Glomerular visceral epithelial cell (primary cell): ENCODE measurements around the gene DDX42.
"Not testable (repeated sequence)": the region's sequence is repeated elsewhere in the genome, so short reads cannot be mapped to it uniquely, and the experiment has no call there.

Experiments
- DNase-seq: peaks from one replicate; pipeline ENCODE4 v3.0.0-alpha.2; 2016; ENCODE audit errors: extremely low spot score

DDX42 gene

DNA sequence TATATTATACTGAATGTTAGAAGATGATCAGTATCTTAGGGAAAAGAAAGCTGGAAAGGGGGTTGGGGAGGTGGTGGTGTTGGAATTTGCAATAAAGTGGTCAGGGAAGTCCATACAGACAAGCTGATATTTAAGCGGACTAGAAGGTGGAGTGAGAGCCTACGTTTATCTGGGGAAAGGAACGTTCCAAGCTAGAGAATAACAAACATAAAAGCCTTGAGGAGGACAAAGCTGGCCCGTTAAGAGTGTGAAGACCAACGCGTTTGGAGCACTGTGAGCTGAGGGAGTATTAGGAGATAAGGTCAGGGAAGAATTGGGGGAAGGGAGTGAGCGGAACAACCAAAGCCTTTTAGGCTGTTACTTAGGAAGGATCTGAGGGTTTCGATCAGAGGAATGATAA lies 1.4 kb downstream of the DDX42 start:
- peak; percentile 2 for DNase-seq

DNA sequence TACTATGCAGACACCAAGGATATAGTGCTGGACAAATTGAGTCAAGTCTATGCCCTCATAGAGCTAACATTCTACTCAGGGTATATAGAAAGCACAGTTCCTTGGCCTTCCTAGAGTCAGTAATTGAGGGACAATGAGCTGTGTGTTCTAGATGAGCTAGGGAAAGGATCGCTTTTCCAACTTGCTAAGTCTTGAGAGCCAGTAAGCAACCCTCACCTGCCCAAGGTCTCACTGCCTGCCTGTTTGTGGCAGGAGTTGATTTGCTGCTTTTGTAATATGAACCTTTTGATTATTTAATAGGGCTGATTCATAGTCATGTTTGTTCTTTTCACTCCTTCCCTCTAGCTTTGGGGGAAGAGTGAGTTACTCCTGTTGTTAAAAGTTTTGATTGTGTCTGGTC lies 6.5 kb downstream of the DDX42 start:
- DNase-seq = no peak

DNA sequence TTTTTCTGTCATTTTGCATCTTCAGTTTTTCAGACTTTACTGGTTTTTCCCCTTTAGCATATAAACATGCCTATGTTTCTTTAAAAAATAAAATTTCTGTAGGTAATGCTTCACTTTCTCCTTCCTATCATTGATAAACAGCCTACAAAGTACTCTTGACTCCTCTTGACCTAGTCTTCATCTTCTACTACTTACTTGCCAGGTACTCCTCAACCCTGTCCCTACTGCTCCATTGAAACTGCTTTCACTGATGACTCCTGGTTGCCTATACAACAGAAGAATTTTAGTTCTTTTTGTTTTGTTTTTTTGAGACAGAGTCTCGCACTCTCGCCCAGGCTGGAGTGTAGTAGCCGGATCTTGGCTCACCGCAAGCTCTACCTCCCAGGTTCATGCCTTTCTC lies 7.0 kb downstream of the DDX42 start:
- DNase-seq = no peak

DNA sequence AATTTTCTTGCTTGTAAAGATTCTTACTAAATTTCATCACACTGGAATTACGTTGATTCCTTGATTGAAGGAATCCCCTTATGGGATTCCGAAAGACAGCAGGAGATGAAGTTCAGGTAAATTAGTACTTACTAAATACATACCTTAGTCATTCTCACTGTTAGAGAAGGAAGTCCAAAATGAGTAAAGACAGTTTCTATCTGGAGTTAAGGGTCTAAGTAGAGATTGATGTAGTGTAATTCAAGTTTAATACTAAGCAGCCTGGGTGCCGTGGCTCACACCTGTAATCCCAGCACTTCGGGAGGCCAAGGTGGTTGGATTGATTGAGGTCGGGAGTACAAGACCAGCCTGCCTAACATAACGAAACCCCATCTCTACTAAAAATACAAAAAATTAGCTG lies 9.6 kb downstream of the DDX42 start:
- no peak for DNase-seq

DNA sequence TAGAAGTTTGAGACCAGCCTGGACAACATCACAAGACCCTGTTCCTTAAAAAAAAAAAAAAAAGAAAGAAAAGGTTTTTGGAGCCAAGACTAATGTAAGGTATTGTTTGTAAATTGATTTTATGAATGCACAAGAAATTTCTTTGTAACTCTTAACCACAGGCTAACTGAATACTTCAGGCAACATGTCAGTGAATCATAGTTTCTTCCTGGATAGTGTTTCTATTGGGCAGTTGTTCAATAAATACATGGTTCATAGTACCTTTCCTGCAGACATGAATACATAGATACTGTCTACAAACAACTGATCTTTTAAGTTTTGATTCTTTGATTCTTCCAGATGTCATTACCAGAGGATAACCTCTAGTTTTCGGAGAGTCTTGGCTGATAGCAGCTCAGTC lies 11.6 kb downstream of the DDX42 start:
- peak; percentile 3 for DNase-seq

DNA sequence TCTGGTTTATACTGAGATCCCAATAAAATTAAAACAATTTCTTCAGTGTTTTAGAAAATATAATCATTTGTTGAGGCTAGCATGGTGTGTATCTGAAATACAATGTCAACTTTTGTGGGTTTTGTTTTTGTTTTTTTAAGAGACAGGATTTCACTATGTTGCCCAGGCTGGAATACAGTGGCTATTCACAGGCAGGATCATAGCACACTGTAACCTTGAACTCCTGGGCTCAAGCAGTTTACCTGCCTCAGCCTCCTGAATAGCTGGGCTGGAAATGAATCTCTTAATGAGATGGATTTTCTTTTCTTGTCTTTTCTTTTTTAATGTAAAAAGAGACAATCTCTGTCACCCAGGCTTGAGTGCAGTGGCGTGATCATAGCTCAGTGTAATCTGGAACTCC lies 12.1 kb downstream of the DDX42 start:
- no peak for DNase-seq

DNA sequence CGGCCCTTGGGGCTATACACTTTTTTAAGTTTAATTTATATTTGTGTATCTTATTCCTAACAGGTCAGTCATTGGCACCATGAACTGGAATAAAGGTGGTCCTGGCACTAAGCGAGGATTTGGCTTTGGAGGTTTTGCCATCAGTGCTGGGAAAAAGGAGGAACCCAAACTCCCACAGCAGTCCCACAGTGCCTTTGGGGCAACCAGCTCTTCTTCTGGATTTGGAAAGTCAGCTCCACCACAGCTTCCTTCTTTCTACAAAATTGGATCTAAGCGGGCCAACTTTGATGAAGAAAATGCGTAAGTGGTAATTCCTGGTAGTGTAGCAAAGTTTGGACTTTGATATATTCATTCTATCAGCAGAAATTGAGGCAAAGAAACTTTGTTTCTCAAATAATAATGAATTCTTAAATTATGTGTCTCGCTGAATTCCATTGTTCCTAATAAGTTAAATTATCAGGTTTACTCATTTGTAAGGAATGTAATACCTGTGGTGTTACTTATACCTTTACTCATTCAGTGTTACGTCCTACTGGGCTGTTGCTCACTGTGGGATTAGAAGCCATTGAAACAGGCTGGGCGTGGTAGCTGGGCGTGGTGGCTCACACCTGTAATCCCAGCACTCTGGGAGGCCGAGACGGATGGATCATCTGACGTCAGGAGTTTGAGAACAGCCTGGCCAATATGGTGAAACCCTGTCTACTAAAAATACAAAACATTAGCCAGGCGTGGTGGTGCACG lies 13.2 kb downstream of the DDX42 start:
- no peak for DNase-seq

DNA sequence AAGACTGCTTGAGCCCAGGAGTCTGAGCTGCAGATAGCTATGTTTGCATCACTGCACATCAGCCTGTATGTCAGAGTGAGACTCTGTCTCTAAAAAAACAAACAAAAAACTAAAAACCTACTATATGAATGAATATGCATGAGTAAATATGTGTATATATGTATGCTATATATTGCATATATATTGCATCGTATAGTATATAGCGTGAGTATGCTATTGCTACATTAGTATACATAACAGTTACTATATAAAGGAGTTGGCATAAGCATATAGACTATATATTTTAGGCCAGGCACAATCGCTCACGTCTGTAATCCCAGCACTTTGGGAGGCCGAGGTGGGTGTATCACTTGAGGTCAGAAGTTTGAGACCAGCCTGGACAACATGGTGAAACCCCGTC lies 16.1 kb downstream of the DDX42 start:
- DNase-seq = no peak

DNA sequence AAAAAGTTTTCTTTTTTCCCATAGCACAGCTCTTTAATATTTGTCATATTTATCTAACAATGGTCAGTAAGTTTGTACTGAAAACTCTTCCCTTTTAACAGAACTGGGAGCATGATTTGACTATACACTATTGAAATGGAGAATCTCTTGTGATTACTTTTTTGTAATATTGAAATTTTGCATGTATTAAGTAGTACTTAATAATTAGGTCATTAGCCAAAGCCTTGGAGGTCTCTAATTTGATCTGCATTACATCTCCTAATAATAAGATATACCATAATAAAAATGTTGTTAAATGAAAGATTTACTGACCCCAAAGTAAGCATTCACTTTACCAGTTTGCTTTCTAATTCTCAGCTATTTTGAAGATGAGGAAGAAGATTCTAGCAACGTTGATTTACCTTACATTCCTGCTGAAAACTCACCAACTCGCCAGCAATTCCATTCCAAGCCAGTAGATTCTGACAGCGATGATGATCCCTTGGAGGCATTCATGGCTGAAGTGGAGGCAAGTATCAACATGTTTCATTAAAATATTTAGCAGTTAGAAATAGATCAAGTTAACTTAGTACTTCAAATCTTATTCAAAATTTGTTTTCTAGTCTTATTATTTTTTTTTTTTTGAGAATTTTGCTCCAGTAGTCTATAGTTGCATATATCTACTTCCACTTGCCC lies 18.2 kb downstream of the DDX42 start:
- no peak for DNase-seq

DNA sequence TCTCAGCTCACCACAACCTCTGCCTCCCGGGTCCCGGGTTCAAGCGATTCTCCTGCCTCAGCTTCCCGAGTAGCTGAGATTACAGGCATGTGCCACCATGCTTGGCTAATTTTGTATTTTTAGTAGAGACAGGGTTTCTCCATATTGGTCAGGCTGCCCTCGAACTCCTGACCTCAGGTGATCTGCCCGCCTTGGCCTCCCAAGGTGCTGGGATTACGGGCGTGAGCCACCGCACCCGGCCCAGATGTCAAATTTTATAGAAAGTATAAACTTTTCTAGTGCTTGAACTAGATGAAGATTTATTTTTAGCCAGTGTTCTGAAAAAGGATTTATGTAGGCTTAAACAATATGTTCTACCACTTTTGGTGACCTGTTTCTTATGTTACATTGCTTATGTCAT lies 22.4 kb downstream of the DDX42 start:
- DNase-seq = not testable (repeated sequence)

DNA sequence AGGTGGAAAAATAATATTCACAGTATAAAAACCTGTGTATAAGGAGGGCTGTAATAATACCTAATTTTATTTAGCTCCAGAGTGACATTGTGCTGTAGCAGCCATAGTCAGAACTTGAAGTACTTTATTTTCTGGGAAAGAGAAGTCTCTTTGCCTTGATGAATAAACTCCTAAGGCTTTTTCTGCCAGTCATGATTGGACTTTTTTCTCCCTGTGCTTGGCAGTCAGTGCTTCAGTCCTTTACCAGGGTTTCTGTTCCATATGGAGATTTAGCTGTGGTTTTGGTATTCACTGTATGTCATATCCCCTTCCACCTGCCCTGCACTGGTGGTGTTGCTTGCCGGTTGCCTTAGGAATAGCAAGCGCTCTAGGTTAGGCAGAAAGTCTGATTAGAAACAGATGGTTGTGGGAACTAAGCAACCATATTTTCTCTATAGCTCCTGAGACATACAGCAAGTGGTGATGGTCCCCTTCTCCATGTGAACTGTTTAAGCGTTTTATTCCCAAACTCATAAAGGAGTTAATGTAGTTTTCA lies 24.7 kb downstream of the DDX42 start:
- DNase-seq = no peak

DNA sequence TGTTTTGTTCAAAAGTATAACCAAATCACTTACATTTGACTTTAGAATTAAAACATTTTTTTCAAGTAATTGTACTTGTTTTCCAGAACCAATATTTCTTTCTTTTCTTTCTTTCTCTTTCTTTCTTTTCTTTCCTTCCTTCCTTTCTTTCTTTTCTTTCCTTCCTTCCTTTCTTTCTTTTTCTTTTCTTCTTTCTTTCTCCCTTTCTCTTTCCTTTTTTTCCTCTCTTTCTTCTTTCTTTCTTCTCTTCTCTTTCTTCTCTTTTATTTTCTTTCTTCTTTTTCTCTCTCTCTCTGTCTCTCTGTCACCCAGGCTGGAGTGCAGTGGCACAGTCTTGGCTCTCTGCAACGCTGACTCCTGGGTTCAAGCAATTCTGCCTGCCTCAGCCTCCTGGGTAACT lies 26.8 kb downstream of the DDX42 start:
- no peak for DNase-seq

DNA sequence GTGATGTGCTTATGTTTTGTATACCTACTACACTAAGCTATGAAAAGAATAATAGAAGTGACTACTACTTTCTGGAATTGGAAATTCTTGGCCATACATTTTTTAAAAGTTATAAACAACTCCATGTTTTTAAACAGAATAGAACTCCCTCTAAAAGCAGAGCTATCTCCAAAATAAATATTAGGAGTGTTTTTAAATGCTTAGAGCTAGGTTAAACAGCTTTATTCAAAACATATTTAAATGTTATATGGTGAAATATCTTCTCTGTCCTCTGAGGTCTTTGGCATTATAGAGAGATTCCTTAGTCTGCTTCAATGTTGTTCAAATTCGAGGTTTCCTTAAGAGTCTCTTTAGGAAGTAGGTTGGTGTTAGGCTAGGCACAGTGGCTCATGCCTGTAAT lies 30.4 kb downstream of the DDX42 start:
- DNase-seq = no peak

DNA sequence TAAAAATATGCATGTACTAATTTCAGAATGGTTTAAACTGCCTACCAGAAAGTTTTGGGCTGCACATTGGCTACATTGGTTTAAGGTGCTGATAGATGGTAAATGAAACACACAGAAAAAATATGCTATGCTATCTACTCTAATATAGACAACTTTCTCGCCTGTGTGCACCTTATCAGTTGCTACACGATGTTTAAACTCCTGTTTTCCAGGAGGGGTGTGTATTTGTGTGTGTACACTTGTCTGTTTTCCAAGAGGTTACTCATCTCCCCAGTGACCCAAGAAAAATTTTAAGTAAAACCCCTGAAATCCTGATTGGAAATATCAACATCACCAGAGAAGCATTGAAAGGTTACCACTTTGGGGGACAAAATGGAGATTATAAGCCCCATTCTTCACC lies 31.6 kb downstream of the DDX42 start:
- DNase-seq = no peak

DNA sequence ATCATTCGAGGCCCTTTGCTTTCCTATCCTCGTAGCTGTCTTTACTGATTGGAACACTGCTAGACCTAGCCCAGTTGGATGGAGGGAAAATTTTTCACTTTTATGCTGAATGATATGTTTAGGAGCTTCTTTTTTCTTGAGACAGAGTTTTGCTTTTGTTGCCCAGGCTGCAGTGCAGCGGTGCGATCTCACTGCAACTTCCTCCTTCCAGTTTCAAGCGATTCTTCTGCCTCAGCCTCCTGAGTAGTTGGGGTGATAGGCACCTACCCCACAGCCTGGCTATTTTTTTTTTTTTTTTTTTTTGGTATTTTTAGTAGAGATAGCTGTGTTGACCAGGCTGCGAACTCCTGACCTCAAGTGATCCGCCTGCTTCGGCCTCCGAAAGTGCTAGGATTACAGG lies 36.0 kb downstream of the DDX42 start:
- DNase-seq = no peak

DNA sequence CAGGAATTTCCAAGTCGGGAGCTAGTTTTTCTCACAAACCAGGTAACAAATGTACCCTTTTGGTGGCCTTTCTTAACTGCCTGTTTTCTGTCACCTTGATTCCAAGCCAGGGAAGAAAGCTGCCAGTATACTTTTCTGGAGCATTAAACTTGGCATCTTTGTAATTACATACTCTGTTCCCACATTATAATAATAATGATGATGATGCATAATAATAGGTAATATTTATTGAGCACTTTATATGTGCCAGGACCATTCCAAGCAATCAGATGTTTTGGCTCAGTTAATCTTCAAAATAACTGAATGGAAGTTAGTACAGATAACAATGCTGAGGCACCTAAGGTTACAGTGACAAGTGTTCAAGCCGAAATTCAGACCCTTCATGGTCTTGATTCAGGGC lies 42.2 kb downstream of the DDX42 start:
- DNase-seq = no peak

DNA sequence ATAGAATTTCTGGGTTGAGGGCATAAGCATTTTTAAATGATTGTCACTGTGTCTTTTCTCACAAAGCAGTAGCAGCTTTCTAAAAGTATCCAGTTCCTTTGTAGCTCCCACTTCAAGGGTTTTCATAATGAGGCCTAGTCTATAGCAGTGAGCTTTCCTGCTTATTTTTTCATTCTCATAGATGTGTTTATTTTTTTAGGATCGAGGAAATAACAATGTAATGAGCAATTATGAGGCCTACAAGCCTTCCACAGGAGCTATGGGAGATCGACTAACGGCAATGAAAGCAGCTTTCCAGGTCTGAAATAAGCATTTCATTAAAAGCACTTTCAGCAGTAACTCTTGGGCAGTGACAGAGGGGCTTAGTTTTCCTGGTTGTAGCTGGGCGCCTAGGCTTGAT lies 42.7 kb downstream of the DDX42 start:
- DNase-seq = no peak

DNA sequence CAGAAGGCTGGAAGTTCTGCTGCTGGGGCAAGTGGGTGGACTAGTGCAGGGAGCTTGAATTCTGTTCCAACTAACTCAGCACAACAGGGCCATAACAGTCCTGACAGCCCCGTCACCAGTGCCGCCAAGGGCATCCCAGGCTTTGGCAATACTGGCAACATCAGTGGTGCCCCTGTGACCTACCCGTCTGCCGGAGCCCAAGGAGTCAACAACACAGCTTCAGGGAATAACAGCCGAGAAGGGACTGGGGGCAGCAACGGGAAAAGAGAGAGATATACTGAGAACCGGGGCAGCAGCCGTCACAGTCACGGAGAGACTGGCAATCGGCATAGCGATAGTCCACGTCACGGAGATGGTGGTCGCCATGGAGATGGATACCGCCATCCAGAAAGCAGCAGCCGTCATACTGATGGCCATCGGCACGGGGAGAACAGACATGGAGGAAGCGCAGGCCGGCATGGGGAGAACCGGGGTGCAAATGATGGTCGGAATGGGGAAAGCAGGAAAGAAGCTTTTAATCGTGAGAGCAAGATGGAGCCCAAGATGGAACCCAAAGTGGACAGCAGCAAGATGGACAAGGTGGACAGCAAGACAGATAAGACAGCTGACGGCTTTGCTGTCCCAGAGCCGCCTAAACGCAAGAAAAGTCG lies 43.9 kb downstream of the DDX42 start:
- no peak for DNase-seq

DNA sequence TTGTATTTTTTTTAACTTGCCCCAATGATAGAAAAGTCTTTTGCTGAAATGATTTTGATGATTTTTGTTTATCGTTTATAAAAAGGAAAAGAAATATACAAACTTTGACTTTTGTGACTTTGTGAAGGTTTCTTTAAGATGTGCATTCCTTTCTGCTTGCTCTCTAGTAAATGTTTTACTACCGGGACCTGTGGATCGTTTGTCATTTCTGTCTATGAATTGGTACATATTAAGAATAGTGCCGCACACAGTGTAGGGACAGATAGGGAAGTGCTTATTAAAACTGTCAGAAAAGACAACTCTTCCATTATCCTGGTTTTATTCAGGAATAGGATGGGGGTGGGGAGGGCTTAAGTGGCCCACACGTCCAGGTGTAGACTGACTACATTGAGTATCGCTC lies 45.2 kb downstream of the DDX42 start:
- DNase-seq = peak; percentile 53

DNA sequence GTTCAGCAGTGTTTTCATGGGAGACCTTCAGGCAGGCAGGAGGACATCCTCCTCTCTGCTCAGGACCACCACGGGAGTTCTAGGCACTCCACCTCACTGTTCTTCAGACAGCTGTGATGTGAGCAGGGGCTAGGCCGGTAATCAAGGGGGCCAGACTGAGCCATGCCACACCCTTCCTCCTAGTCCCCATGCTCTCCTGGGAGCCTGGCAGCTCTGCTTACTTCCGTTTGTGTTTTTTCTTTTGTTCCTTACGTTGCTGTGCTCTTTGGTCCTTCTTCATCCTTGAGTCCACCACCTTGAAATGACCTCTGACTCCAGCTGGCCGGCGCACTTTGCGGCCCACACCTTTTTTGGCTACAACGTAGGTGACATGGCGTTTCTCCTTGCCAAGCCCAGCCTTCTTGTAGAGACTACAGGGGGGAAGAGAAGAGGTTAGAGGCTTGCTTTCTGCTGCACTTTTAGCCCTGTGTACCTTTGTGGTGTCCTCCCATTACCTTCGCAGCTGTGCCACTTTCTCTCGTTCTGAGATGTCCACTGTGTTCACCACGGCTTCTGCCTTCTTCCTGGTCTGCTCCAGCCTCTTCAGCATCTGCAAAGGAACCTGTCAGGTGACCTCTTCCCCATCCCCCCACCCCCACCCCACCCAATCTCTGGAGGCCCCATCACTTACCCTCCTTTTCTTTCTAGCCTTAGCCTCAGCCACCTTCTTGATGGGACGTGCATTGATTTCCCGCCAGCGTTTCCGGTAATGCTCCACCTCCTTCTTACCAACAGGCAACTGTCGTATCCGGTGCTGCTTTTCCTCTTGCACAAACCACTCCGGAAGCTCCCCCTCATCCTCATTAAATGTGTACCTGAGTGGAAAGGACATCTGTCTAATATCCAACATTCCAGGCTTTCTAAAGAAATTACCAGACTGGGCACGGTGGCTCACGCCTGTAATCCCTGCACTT lies 45.9 kb downstream of the DDX42 start:
- DNase-seq = no peak

DNA sequence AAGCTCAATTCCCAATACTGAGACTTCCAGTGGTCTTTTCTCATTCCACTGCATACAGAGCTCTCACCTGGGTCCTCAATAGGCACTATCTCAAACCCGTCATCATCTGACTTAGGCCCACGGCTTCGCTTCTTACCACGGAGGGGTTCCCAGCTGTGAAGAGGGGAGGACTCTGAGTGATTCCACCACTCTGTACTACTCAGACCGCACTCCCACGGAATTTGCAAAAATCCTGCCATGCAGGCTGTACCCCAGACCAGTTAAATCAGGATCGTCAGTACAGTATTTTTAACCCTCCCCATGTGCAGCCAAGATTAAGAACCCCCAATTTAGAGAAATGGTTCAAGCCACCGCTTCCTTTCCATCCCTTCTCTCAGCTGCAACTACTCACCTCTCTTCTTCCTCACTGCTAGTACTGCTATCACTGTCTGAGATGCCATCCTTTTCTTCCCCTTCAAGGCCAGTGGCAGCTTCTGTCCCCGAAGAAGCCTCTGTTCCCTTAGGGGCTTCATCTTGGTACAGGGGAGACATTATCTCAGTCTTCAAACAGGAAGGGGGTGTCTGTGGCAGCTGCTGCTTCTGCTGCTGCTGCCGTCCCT lies 47.1 kb downstream of the DDX42 start:
- no peak for DNase-seq
